Kidney (tissue), 14 donors: ENCODE measurements around the gene PGM1. TPM values are rescaled to one million over a fixed set of nuclear protein-coding genes. Genes with fewer than 3 reads are reported as not detected.

ENCODE experiments used
- DNase-seq, 5 donors: peaks; one replicate each; pipeline ENCODE4 v3.0.0-alpha.2; 2013 to 2020
- FAIRE-seq: peaks from 2 replicates; lab custom pipeline; 2012; peaks lifted over from hg19 to GRCh38; lab: Jason Lieb, UNC
- H3K27ac ChIP-seq, 2 donors: one replicate each; pipeline ENCODE4 v1.7.0; 2013; ENCODE audit warnings: low read depth in 2 of 2, low read length in 2 of 2, inconsistent platforms in 1 of 2
- H3K27me3 ChIP-seq: one replicate; pipeline ENCODE4 v1.7.1; 2013; ENCODE audit warnings: low read length, inconsistent platforms; ENCODE audit not compliant: control insufficient read depth, insufficient read depth
- H3K36me3 ChIP-seq, 3 donors: one replicate each; pipeline versions ENCODE4 v1.7.0 to v1.7.1; 2013; ENCODE audit warnings: low read length in 3 of 3, control low read depth in 1 of 3, inconsistent platforms in 1 of 3; ENCODE audit not compliant: insufficient read depth in 3 of 3, control insufficient read depth in 2 of 3
- H3K4me1 ChIP-seq, 3 donors: one replicate each; pipeline versions ENCODE4 v1.7.0 to v1.7.1; 2013; ENCODE audit warnings: low read length in 3 of 3, inconsistent platforms in 1 of 3, low read depth in 1 of 3; ENCODE audit not compliant: control insufficient read depth in 2 of 3, insufficient read depth in 2 of 3
- H3K4me3 ChIP-seq, 3 donors: one replicate each; pipeline versions ENCODE4 v1.7.0 to v1.8.1; 2013; ENCODE audit warnings: low read length in 3 of 3, control low read depth in 1 of 3, inconsistent platforms in 1 of 3
- H3K9ac ChIP-seq, 3 donors: one replicate each; pipeline versions ENCODE4 v1.7.0 to v1.7.1; 2013; ENCODE audit warnings: low read length in 3 of 3, control low read depth in 1 of 3, inconsistent platforms in 1 of 3
- H3K9me3 ChIP-seq, 3 donors: one replicate each; pipeline versions ENCODE4 v1.7.0 to v1.7.1; 2013; ENCODE audit warnings: low read length in 3 of 3, control low read depth in 1 of 3, inconsistent platforms in 1 of 3; ENCODE audit not compliant: control insufficient read depth in 2 of 3, insufficient read depth in 1 of 3
- CTCF ChIP-seq: IDR thresholded peaks from 3 replicates; pipeline ENCODE4 v1.5.1; 2012; ENCODE audit warnings: mild to moderate bottlenecking, moderate library complexity, borderline replicate concordance; ENCODE audit not compliant: insufficient read depth; ENCODE audit errors: extremely low read depth
- intact Hi-C: fragments of 100-400 bp; cut with DNase I; formaldehyde crosslinking; loops from one replicate; pipeline ENCODE4 v1.11.1; 2022
- polyA plus RNA-seq: library from polyadenylated mRNA; stranded (reverse); fragments of 350-450 nt; fragmentation: Illumina TruSeq; extraction: RNeasy Lipid Tissue Mini Kit (QIAGEN cat#74804); gene quantifications from one replicate; pipeline ENCODE4 v1.2.3, GENCODE V29; 2014; ENCODE audit warnings: low read depth, low replicate concordance; ENCODE audit not compliant: insufficient read depth
- total RNA-seq: library from RNA; stranded (reverse); fragmentation: NEBNext Ultra II Directional; extraction: Animal tissue kit (Norgen Biotek cat#: 25700); gene quantifications from one replicate; pipeline ENCODE4 v1.2.1, GENCODE V29; 2021
- donor health status: control.
- donor health status: control.
- donor health status: control.
- donor health status: control.
- donor health status: control.
- donor health status: DM: yes; HTN: yes; CAD: no.
- donor health status: Normal renal cell carcinoma (clear cell type).

The PGM1 gene
- total and polyA plus RNA-seq, 2 donors from 2014 or later = 40.3 to 59.3 TPM

GRCh38 chr1:63679076-63679475, 85.9 kb downstream of the PGM1 start:
- DNase-seq (no peak), FAIRE-seq (no peak)
- no peak overlapping the region for H3K27ac ChIP-seq
- no peaks in the 10 kb centered on the region for H3K9me3 ChIP-seq
- H3K4me1 ChIP-seq = peaks cover 0 to 8% (median 0%) of the 10 kb centered on the region in 3 donors
- no peak overlapping the region for H3K4me3 ChIP-seq
- H3K27me3 ChIP-seq = no peaks in the 10 kb centered on the region
- H3K9ac ChIP-seq = no peak overlapping the region
- no peaks in the 10 kb centered on the region for H3K36me3 ChIP-seq
- no peak for TF ChIP-seq CTCF
- intact Hi-C loops = loop anchor here (10.0 kb wide), 1 partner anchor 566 kb away; no protein-coding TSS in a partner anchor

- FAIRE-seq (no peak), DNase-seq (no peak)
- no peak overlapping the region for H3K9ac ChIP-seq
- no peak overlapping the region for H3K27ac ChIP-seq
- H3K9me3 ChIP-seq = no peaks in the 10 kb centered on the region
- no peaks in the 10 kb centered on the region for H3K27me3 ChIP-seq
- no peaks in the 10 kb centered on the region for H3K36me3 ChIP-seq
- H3K4me1 ChIP-seq = peaks cover 0 to 8% (median 0%) of the 10 kb centered on the region in 3 donors
- no peak overlapping the region for H3K4me3 ChIP-seq
- TF ChIP-seq CTCF = no peak
- intact Hi-C loops = loop anchor here (10.0 kb wide), 1 partner anchor 565 kb away; no protein-coding TSS in a partner anchor
These were observed 86.4 kb downstream of the PGM1 start for GRCh38 chr1:63679589-63679988.

GRCh38 chr1:63682936-63683335, 89.7 kb downstream of the PGM1 start:
- Histone ChIP-seq H3K4me3 (no peak overlapping the region), H3K27me3 (no peaks in the 10 kb centered on the region), H3K27ac (no peak overlapping the region), H3K36me3 (no peaks in the 10 kb centered on the region), H3K4me1 (no peaks in the 10 kb centered on the region), H3K9ac (no peak overlapping the region), H3K9me3 (no peaks in the 10 kb centered on the region)
- DNase-seq (no peak), FAIRE-seq (no peak)
- no peak for TF ChIP-seq CTCF
- intact Hi-C loops = loop anchor here (10.0 kb wide), 1 partner anchor 462 kb away; no protein-coding TSS in a partner anchor

GRCh38 chr1:63683759-63684158, 90.5 kb downstream of the PGM1 start:
- Histone ChIP-seq H3K4me3 (no peak overlapping the region), H3K36me3 (no peaks in the 10 kb centered on the region), H3K9me3 (no peaks in the 10 kb centered on the region), H3K9ac (no peak overlapping the region), H3K4me1 (no peaks in the 10 kb centered on the region), H3K27me3 (no peaks in the 10 kb centered on the region), H3K27ac (no peak overlapping the region)
- no peak for DNase-seq
- TF ChIP-seq CTCF = no peak
- intact Hi-C loops = loop anchor here (10.0 kb wide), 1 partner anchor 461 kb away; no protein-coding TSS in a partner anchor
- no peak for FAIRE-seq
